Right renal cortex interstitium (tissue), 3 donors: ENCODE data around the gene CFAP298. TPM values are rescaled to one million over a fixed set of nuclear protein-coding genes. Genes with fewer than 3 reads are reported as not detected.

Source experiments
- DNase-seq, 3 donors: peaks; one replicate each; pipeline ENCODE4 v3.0.0-alpha.2; 2013; ENCODE audit warnings: low read depth in 3 of 3, low spot score in 2 of 3
- polyA plus RNA-seq, 3 donors: library from polyadenylated mRNA; unstranded; fragments of 120-200 nt; gene quantifications; one replicate each; pipeline ENCODE4 v1.2.1, GENCODE V29; 2013; ENCODE audit not compliant: insufficient read length in 3 of 3

The CFAP298 gene
- polyA plus RNA-seq, 3 donors: 57.7 to 63.1 (median 62.2) TPM

DNA sequence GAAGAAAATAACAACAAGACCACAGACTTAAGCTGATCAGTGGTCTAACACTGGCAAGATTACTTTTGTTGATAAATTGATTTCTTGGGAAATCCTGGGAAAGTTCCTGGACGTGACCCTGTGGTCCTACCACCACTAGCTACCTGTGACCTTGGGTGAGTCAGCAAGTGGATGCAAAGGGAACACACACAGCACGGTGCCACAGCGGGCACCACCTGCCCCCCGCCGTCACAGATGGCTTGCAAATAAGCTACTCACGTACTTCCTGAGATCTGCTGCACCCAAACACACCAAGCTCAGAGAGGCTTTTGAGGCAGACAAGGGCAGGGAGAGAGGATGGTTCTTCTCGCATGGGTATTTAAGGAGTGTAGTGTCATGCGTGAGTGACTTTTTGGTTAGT lies 12.7 kb downstream of the CFAP298 start:
- no peak for DNase-seq

DNA sequence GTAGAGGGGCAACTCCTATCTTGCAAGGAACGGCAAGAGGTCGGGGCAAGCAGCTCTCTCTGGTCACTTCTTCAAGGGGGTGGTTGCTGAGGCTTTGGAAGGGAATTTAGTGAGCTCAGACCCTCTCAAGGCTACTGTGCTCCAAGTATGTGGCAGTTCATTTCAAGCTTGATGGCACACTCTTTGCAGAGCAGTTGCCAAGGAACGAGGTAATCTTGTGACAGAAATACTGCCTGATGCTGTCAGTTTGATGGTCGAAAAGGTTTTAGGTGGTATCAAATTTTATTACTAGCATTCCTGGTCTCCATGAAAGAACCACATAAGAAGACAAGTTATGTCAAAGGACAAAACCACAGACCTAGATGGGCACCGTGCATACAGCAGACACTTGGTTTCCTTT lies 13.1 kb downstream of the CFAP298 start:
- peak in 2 of 3 donors; percentile 54 to 71 for DNase-seq

DNA sequence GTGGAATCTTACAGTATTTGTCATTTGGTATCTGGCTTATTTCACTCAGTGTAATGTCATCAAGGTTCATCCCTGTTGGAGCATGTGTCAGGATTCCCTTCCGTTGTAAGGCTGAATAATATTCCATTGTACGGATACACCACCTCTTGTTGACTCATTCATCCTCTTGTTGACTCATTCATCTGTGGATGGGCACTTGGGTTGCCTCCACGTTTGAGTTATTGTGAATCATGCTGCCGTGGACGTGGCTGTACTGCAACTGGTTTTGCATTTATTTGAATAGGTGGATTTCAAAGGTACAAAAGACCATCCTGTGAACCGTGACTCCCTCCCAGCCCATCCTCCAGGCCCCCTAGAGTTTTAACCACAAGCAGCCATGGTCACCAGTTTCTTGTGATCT lies 15.0 kb downstream of the CFAP298 start:
- DNase-seq: no peak

DNA sequence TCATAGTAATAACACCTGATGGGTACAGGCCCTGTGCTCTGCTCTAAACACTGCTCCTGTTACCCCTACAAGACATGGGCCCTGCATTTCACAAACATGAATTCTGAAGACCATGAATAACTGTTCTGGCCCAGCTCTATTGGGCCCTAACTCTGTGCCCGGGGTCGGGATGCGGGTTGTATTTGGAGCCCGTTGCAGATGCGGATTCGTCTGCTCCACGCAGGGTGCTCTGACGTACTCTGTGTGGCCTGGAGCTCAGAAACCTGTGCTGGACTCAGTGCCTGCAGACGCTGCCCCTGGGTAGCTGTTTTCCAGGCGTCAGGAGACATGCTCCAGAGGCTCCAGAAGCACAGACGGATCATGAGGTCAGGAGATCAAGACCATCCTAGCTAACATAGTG lies 16.7 kb downstream of the CFAP298 start:
- no peak for DNase-seq

DNA sequence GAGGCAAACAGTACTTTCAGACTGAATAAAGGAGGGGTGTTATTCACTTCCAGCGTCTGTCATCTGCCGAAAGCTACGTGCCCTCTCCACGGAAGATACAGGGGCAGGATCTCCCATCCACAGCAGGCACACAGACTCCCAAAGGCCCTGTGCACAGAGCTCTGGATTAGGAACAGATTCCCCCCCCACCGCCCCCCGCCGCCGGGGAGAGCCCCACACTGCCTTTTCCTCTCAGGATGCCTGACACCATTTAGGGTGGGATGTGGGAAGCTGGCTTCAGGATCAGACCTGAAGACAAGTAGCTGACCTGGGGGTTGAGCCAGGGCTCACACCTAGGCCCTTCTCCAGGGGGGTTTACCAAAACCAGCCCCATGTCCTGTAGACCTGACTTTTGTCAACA lies 18.5 kb downstream of the CFAP298 start:
- DNase-seq: no peak

DNA sequence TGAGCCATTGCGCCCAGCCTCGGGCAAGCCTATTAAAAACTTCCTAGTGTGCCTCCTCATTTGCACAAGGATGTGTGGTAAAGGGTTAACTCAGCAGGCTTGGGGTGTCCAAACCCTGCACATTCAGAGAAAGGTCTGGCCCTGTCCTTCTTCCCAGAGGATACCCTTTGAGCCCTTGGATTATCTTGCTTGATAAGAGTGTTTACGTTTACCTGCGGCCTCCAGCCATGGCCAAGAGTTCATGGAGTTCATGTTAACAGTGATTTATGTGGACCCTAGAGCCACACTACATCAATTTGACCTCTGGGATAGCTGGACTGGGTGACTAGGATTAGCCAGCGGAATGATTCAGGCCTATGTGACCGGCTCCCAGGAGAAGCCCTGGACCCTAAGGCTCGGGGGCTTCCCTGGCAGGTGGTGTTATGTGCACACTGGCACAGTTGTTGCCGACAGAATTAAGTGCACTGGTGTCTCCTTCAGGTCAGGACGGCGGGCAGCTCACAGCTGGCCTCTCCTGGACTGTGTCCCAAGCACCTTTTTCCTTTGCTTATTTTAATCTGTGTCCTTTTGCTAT lies 19.2 kb downstream of the CFAP298 start:
- DNase-seq: no peak

DNA sequence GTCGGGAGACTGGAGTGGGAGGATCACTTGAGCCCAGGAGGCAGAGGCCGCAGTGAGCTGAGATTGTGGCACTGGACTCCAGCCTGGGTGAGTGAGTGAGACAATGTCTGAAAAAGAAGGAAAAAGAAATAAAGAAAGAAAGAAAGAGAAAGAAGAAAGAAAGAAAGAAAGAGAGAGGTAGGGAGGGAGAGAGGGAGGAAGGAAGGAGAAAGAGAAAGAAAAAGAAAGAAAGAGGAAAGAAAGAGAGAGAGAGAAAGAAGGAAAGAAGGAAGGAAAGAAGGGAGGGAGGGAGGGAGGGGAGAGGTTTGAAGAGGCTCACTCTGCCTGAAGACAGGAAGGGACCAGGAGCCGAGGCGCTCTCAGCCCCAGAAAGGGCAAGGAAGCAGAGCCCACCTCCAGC lies 22.0 kb downstream of the CFAP298 start:
- DNase-seq: no peak

DNA sequence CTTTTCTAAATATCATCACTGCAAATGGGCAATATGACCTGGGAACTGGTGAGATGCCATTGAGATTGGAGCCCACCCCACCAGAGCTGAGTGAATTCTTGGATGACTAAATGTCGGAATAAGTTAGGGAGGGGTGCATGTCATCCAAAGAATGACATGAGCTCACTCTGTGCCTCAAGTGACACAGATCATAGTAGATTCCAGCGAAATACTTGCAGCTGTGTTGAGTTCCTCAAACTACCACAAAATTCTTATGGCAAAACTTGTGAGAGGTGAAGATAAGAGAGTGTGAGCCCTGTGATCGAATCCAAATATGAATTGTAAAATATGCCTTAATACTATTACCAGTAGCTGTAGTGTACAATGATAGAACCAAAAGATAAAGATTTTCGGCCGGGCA lies 24.5 kb downstream of the CFAP298 start:
- DNase-seq: no peak

DNA sequence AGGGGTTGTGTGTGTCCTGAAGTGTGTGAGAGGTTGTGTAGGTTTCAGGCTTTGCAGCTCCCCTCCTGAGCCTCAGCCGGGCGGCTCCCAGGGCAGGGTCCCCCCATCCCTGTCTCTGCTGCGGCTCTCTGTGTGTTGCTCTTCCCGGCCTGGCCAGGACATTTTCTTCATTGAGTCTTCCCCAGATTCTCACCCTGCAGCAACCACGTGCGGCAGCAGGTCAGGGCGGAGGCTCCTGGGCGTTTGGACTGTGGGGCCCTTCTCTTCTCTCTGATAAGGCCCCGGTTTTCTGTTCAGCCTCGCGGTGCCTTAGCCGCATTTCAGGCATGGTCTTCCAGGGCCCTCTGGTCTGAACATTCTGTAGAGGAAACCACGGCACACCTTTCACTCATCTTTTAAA lies 25.1 kb downstream of the CFAP298 start:
- no peak for DNase-seq

DNA sequence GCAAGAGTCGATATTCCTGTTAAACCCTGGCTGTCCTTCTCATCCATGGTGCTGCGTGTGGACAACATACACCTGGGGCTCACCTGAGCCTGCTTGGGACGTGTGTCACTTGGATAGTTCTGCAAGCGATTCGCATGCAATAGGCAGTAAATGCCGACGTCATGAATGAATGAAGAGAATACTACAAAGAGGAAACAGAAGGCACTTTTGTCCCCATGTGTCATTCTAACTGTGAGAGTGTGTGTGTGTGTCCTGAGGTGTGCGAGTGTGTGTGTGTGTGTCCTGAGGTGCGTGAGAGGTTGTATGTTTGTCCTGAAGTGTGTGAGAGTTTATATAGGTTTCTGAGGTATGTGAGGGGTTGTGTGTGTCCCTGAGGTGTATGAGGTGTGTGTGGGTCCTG lies 26.2 kb downstream of the CFAP298 start:
- no peak for DNase-seq

DNA sequence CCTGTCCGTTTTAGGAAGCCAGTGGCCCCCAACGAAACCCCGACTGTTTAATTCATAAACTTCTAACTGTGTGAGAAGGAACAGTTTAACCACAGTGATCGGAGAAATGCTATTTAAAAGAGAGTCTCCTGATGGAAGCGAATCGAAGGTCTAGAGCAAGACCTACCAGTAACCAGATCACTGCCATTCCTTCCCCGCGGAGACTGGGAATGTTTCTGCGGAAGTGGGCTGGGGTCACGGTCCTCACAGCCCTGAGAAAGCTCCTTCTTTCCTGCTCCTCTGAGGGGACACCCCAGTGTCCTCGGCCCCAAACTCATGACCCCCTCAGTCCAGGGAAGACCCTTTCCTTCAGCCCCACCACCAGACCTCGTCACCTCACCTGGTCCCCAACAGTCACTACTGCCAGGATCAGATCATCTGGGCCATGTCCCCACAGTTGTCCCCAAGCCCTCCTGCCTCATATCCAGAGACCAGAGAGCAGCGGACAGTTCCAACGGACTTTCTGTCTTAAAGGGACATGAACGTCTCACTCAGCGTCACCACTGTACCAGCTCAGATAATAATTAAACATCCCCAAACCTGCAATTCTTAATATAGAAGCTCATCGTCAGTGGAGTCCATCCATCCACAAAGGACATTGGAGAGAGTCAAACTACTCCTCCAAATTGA lies 27.0 kb downstream of the CFAP298 start, which contains the start of gene TCP10L:
TCP10L (minus strand) TSS at position 482 of the 669 bp plus-strand sequence. CDS start 1,219 bp downstream, outside the sequence.
- DNase-seq: no peak

DNA sequence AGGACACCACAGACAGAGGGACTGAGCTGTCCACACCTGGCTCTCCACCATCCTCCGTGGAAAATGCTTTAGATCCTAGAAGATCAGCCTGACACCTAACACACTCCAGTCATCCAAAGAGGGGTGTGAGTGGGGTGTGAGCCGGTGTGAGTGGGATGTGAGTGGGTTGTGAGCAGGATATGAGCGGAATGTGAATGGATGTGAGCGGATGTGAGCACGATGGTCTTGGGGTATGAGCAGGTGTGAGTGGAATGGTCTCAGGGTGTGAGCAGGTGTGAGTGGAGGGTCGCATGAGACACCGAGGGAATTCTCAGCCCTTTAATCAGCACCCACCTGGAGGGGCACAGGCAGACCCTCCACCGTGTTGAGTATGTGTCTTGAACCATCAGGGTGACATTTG lies 27.7 kb downstream of the CFAP298 start:
- no peak for DNase-seq

DNA sequence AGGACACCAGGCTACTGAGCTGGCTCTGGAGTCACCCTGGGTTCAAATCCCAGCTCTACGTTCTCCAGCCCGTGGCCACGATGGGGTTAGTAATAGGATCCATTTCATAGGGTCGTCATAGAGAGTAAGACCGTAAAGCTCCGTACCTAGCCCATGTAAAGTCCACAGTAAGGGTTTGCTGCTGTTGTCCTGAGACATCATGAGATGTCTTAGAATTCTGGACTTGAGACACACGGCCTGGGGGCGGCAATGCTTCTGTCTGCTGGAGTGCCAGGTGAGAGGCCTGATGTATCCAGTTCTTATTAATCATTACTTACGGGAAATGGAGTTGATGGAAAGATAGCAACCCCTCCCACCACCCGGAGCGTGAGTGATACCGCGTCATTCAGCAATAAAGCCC lies 30.4 kb downstream of the CFAP298 start:
- no peak for DNase-seq

DNA sequence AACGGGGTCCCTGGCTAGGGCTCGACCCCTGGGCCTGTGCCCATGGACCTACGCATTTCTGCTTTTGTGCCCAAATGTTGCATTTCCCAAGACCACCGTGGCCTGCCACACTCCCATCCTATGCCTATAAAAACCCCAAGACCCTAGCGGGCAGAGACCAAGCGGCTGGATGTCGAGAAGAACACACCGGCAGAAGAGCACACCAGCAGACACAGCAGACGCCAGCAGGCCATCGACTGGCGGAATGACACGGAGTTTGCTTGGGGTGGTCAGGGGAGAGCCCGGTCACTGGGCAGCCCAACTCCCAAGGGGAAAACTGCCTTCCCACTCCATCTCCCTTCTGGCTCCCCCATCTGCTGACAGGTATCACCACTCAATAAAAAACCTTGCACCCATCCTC lies 31.2 kb downstream of the CFAP298 start:
- DNase-seq: no peak

DNA sequence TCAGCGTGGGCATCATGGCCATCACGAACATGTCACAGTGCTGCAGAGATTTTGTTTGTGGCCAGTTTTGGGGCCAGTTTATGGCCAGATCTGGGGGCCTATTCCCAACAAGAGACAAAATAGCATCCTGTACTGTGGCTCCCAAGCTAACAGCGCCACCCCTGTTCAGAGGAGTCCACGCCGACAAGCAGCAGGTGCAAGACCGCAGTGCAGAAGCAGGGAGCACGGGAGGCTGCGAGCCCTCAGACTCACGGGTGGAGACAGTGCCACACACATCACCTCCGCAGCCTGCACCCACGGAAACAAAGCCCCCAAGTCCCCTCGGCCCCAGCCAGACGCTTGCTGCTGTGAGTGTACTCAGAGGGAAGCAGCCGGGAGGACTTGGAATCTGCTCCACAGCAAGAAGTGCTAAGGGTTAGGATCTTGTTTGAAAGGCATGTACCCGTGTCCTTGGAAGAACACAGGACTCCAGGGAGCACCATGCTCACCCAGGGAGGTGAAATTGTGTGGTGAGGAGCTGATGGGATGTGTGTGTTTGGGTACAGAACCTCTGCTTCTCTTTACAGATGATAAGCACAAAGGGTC lies 34.0 kb downstream of the CFAP298 start:
- no peak for DNase-seq

DNA sequence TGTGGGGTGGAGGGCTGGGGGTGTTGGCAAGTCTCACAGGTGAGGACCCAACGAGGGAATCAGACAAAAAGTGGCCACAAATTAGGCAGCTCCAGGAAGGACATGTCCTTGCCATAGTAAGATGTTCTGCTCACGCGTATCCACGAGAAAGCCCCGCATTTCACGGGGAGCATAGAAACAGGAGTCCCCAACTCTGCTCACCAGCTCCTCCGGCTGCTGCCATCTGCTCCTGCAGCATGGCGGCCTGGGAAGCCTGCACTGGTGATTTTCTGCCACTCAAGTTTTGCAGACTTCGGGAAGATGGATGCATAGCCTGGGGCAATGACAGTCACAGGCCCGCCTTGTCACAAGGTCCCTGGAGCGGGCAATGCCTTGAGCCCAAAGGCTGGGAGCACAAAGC lies 36.2 kb downstream of the CFAP298 start:
- DNase-seq: no peak

DNA sequence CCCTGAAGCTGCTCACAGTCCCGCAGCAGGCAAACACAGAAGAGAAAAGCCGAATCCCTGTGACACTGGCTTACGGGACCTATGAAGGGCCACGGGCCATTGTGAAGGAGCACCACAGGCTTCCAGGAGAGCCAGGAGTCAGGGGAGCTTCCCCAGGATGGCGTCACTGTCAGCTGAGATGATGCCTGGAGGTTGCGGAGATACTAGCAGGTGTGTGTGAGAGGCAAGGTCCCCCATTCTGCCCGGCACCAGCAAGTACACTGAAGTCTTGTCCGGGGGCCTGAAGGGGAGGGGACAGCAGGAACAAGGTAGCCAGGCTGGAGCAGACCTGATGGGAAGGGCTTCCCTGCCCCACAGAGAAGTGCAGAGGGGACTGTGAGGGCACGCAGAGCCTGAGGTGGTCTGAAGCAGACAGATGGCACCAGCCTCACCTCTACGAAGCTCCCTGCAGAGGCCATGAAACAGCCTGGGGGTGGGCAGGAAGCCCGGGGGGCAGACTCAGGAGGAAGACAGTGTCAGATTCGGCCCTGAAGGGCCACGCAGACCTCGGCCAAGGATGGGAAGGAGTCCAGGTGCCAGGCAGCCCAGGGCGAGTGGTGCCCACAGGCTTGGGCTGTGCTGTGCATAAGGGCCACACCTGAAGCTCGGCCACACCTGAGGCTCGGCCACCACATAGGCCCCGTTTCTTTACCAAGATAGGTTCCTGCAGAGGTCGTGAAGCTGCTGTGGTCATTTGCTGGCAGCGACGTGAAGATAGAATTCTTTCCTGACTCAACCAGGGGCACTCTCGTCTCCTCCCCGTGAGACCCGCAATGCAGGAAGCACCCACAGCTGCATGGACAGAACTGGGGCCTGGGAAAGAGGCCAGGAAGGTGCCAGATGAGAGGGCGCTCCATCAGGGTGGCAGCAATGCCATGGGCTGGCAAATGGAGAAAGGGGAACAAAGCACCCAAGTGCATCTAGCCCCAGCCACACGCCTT lies 36.9 kb downstream of the CFAP298 start:
- no peak for DNase-seq

DNA sequence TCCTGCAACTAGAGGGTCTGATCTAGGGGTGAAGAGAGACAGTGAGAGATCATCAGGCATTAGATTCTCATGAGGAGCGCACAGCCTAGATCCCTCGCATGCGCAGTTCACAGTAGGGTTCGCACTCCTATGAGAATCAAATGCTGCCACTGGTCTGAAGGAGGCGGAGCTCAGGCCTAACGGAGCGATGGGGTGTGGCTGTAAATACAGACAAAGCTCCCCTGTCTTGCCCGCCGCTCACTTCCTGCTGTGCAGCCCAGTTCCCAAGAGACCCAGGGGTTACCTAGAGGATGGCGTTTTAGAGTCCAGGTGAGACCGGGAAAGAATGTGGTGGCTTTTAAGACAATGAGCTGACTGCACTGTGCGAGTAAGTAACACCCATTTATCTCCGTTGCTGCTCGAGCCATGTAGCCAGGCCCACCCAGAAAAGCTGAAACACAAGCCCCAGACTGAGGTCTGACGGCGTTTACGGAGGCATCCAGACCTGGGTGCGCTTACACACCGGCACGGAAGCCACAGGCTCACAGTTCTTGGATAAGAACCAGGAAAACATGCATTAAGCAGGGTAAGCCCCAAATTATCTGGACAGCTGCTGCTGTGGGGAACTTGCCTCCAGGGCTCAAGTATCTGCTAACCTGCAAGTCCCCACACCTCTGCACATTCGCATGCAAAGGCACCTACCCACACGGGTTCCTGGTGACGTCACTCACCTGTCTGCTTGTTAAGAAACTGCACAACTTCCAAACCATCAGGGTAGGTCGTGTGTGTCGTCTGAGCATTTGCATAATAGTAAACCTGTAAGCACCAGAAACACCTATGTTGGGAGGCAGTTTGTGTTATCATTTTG lies 39.4 kb downstream of the CFAP298 start:
- no peak for DNase-seq

DNA sequence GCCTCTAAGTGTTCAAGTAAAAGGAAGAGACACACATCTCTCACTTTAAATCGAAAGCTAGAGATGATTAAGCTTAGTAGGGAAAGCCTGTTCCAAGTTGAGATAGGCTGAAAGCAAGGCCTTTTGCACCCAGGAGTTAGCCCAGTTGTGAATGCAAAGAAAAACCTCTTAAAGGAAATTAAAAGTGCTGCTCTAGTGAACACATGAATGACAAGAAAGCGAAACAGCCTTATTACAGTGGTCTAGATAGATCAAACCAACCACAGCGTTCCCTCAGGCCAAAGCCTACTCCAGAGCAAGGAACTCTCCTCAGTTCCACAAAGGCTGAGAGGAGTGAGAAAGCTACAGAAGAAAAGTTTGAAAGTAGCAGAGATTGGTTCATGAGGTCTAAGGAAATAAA lies 41.7 kb downstream of the CFAP298 start:
- no peak for DNase-seq
